NCI-H1417 treated with DMSO at 0.1 percent for 48 hours (cell line): ENCODE data around the gene CCK.

Source experiments
- DNase-seq: peaks from one replicate; lab custom pipeline; 2025; lab: John Stamatoyannopoulos, UW

Gene CCK

GRCh38 chr3:42267878-42268277 is 1.9 kb upstream of the CCK start:
- DNase-seq: no peak

- no peak for DNase-seq
Observed at GRCh38 chr3:42265059-42265991, 660 bp downstream of the CCK start.

- DNase-seq: no peak
Observed at GRCh38 chr3:42264399-42265058, 1.5 kb downstream of the CCK start.

- DNase-seq: no peak
Observed at GRCh38 chr3:42263354-42264346, 2.3 kb downstream of the CCK start.

GRCh38 chr3:42262525-42262924 is 3.5 kb downstream of the CCK start:
- no peak for DNase-seq

GRCh38 chr3:42257007-42257406 is 9.0 kb downstream of the CCK start:
- DNase-seq: no peak

GRCh38 chr3:42256135-42256819 is 9.7 kb downstream of the CCK start:
- DNase-seq: no peak

- no peak for DNase-seq
Observed at GRCh38 chr3:42254566-42254965, 11.4 kb downstream of the CCK start.

GRCh38 chr3:42250761-42251160 is 15.2 kb downstream of the CCK start:
- no peak for DNase-seq

- DNase-seq: no peak
Observed at GRCh38 chr3:42247576-42248027, 18.4 kb downstream of the CCK start.

- no peak for DNase-seq
Observed at GRCh38 chr3:42246091-42246490, 19.9 kb downstream of the CCK start.

GRCh38 chr3:42236611-42237010 is 29.4 kb downstream of the CCK start:
- DNase-seq: no peak

GRCh38 chr3:42235532-42235931 is 30.5 kb downstream of the CCK start:
- DNase-seq: no peak

GRCh38 chr3:42230860-42231259 is 35.1 kb downstream of the CCK start:
- no peak for DNase-seq

GRCh38 chr3:42229942-42230688 is 35.9 kb downstream of the CCK start:
- no peak for DNase-seq

- DNase-seq: no peak
Observed at GRCh38 chr3:42229266-42229941, 36.6 kb downstream of the CCK start.

- DNase-seq: no peak
Observed at GRCh38 chr3:42228796-42229195, 37.2 kb downstream of the CCK start.

- no peak for DNase-seq
Observed at GRCh38 chr3:42226470-42227425, 39.2 kb downstream of the CCK start.
